Liver (tissue), 9 donors: ENCODE measurements around the gene TMEM187. TPM values are rescaled to one million over a fixed set of nuclear protein-coding genes. Genes with fewer than 3 reads are reported as not detected.

Experiments used
- DNase-seq: peaks from one replicate; pipeline ENCODE4 v3.0.0-alpha.2; 2017; ENCODE audit warnings: low spot score
- H3K27ac ChIP-seq, 2 donors: one replicate each; pipeline ENCODE4 v1.7.0; 2013; ENCODE audit warnings: inconsistent platforms in 2 of 2, low read length in 2 of 2, control low read depth in 1 of 2, low read depth in 1 of 2, mild to moderate bottlenecking in 1 of 2
- H3K27me3 ChIP-seq, 4 donors: one replicate each; pipeline versions ENCODE4 v1.6.1 to v1.7.0; 2013; ENCODE audit warnings: low read length in 3 of 4, inconsistent platforms in 1 of 4, mild to moderate bottlenecking in 1 of 4, moderate library complexity in 1 of 4; ENCODE audit not compliant: control insufficient read depth in 4 of 4, insufficient read depth in 4 of 4
- H3K36me3 ChIP-seq, 4 donors: one replicate each; pipeline versions ENCODE4 v1.6.1 to v1.7.0; 2013; ENCODE audit warnings: low read length in 3 of 4, mild to moderate bottlenecking in 3 of 4, low read depth in 1 of 4, moderate library complexity in 1 of 4; ENCODE audit not compliant: control insufficient read depth in 4 of 4, insufficient read depth in 3 of 4
- H3K4me1 ChIP-seq, 4 donors: one replicate each; pipeline versions ENCODE4 v1.6.1 to v1.7.0; 2013; ENCODE audit warnings: low read length in 3 of 4, mild to moderate bottlenecking in 3 of 4, moderate library complexity in 1 of 4; ENCODE audit not compliant: control insufficient read depth in 4 of 4, insufficient read depth in 4 of 4
- H3K4me3 ChIP-seq, 3 donors: one replicate each; pipeline versions ENCODE4 v1.6.1 to v1.7.0; 2013; ENCODE audit warnings: low read length in 3 of 3, control low read depth in 1 of 3, low read depth in 1 of 3, mild to moderate bottlenecking in 1 of 3
- H3K9ac ChIP-seq, 2 donors: one replicate each; pipeline ENCODE4 v1.7.0; 2013; ENCODE audit warnings: low read length in 2 of 2, mild to moderate bottlenecking in 2 of 2, moderate library complexity in 2 of 2, control low read depth in 1 of 2, low read depth in 1 of 2
- H3K9me3 ChIP-seq, 4 donors: one replicate each; pipeline versions ENCODE4 v1.6.1 to v1.7.0; 2013; ENCODE audit warnings: low read length in 3 of 4; ENCODE audit not compliant: control insufficient read depth in 4 of 4
- FOXA1 ChIP-seq: IDR thresholded peaks from 2 replicates; pipeline ENCODE4 v1.6.1; 2016; ENCODE audit warnings: antibody characterized with exemption
- GABPA ChIP-seq, 2 donors: IDR thresholded peaks in 1 of 2; conservative IDR thresholded peaks in 1 of 2; 2 replicates each; pipeline ENCODE4 v1.6.1; 2016; ENCODE audit warnings: antibody characterized with exemption in 2 of 2, mild to moderate bottlenecking in 1 of 2, moderate library complexity in 1 of 2
- HNF4A ChIP-seq, 2 donors: conservative IDR thresholded peaks; 2 replicates each; pipeline ENCODE4 v1.6.1; 2016; ENCODE audit warnings: antibody characterized with exemption in 2 of 2, mild to moderate bottlenecking in 2 of 2
- JUND ChIP-seq, 2 donors: IDR thresholded peaks; 2 replicates each; pipeline ENCODE4 v1.6.1; 2016; ENCODE audit warnings: antibody characterized with exemption in 2 of 2
- REST ChIP-seq: IDR thresholded peaks from 2 replicates; pipeline ENCODE4 v1.6.1; 2016; ENCODE audit warnings: antibody characterized with exemption, mild to moderate bottlenecking
- RXRA ChIP-seq, 2 donors: IDR thresholded peaks; 2 replicates each; pipeline ENCODE4 v1.6.1; 2017 to 2018; ENCODE audit warnings: antibody characterized with exemption in 2 of 2, mild to moderate bottlenecking in 1 of 2
- SP1 ChIP-seq: IDR thresholded peaks from 2 replicates; pipeline ENCODE4 v1.6.1; 2018; ENCODE audit warnings: antibody characterized with exemption, mild to moderate bottlenecking
- TAF1 ChIP-seq: conservative IDR thresholded peaks from 2 replicates; pipeline ENCODE4 v1.6.1; 2016; ENCODE audit warnings: antibody characterized with exemption, mild to moderate bottlenecking
- ZBTB33 ChIP-seq: IDR thresholded peaks from 2 replicates; pipeline ENCODE4 v1.6.1; 2016; ENCODE audit warnings: antibody characterized with exemption
- WGBS: extraction: QIAGEN DNeasy Blood & Tissue Kit; methylation state at CpG from one replicate; pipeline ENCODE4 v1.1.7; 2013; 5-methylcytosine and 5-hydroxymethylcytosine counted together
- polyA plus RNA-seq, 2 donors: library from polyadenylated mRNA; stranded (reverse) in 1 of 2; unstranded in 1 of 2; fragments of 200-250 nt in 1 of 2; fragments of >200 nt in 1 of 2; fragmentation: Nextera tagmentation in 1 of 2; extraction: Ambion mirVana in 1 of 2; gene quantifications; one replicate each; pipeline versions ENCODE4 v1.2.1 to v1.2.3, GENCODE V29; 2013 to 2015
- total RNA-seq, 2 donors: library from RNA; depleted of rRNA; stranded (reverse); fragments of >200 nt; gene quantifications; one replicate each; pipeline ENCODE4 v1.2.3, GENCODE V29; 2014
- TF ChIP-seq, protein P1 (sequence below): IDR thresholded peaks from 2 replicates; pipeline ENCODE4 v1.6.1; 2016; ENCODE audit warnings: antibody characterized with exemption
- donor health status: healthy.
- donor health status: healthy.
- donor health status: healthy.
- donor health status: healthy.
- donor health status: healthy.

The TMEM187 gene
- total and polyA plus RNA-seq, 4 donors: 2.9 to 5.8 (median 4.1) TPM

GRCh38 chrX:154025230-154025629, 52.7 kb downstream of the TMEM187 start:
- Histone ChIP-seq H3K27ac (no peak overlapping the region), H3K27me3 (no peaks in the 10 kb centered on the region)

DNA sequence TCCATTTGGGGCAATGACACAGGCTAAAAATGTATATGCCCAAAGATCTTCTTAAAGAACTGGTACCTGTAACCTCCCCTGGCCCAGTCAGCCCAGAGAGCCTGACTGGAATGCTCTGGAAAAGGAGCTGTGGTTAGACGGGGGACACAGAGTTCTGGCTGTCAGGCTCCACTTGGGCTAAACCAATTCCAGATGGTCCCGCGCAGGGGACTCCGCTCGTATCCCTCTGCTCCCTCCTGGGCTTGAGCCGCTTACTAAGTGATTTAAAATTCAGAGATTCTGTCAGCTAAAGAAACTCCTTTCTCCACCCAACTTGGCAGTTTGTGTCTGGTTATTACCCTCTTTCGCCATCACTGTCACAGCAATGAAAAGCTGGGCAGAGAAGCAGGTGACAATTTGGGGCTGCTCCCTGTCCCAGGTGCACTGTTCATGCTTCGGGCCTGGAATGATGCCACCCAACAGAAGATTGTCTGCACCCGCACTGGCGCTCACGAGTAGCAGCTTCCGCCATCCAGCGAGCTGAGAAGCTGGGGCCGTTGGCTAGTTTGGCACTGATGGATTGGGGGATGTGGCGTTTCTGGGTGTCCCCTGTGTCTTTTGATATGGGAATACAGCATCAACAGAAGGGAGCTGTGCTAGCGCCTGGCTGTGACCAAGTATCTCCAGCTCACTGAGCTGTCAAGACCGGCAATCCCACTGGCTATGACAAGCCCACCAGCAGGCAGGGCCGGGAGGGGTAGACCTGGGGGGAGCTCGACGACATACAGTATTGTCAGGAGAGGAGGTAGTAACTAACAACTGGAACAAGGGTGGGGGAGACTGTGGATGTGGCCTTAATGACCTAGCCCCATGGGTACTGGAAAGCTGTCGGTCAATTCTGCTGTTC, 53.8 kb downstream of the TMEM187 start:
- WGBS: 96% methylated on average over 21 of the region's 21 CpGs
- TF ChIP-seq, protein P1, sequence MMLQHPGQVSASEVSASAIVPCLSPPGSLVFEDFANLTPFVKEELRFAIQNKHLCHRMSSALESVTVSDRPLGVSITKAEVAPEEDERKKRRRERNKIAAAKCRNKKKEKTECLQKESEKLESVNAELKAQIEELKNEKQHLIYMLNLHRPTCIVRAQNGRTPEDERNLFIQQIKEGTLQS: no peak
- TF ChIP-seq HNF4A (conservative IDR thresholded peaks at IDR 0.05) (no peak), FOXA1 (no peak), REST (no peak), RXRA (IDR thresholded peaks at IDR 0.05) (no peak), ZBTB33 (no peak), TAF1 (no peak), GABPA (IDR thresholded peaks at IDR 0.05 in 1 of 2, conservative IDR thresholded peaks at IDR 0.05 in 1 of 2) (no peak)

More at GRCh38 chrX:154025230-154025629, 52.7 kb downstream of the TMEM187 start:
- Histone ChIP-seq H3K9ac (no peak overlapping the region), H3K9me3 (no peaks in the 10 kb centered on the region), H3K4me3 (no peak overlapping the region), H3K4me1 (peaks cover 5 to 30% (median 18%) of the 10 kb centered on the region in 4 donors), H3K36me3 (peaks cover 0 to 2% (median under 1%) of the 10 kb centered on the region in 4 donors)
- 92% methylated on average over 8 of the region's 8 CpGs for WGBS
- TF ChIP-seq SP1: no peak
- TF ChIP-seq JUND (IDR thresholded peaks at IDR 0.05): no peak
- TF ChIP-seq, protein P1: no peak
- DNase-seq: no peak

More for the DNA sequence above, 53.8 kb downstream of the TMEM187 start:
- Histone ChIP-seq H3K27me3 (no peaks in the 10 kb centered on the region), H3K27ac (no peak overlapping the region), H3K4me1 (peaks cover 5 to 19% (median 15%) of the 10 kb centered on the region in 4 donors), H3K4me3 (no peak overlapping the region), H3K9me3 (no peaks in the 10 kb centered on the region), H3K36me3 (peaks cover 4 to 6% (median 4%) of the 10 kb centered on the region in 4 donors), H3K9ac (no peak overlapping the region)
- DNase-seq: no peak
